CD14-positive monocyte (primary cell): Measurements from ENCODE around the gene KCNMA1. TPM values are rescaled to one million over a fixed set of nuclear protein-coding genes. Genes with fewer than 3 reads are reported as not detected.

ENCODE experiments used
- DNase-seq, 3 donors: peaks; one replicate each; pipeline ENCODE4 v3.0.0-alpha.2; 2011 to 2022
- H2AFZ ChIP-seq: 2 replicates; pipeline ENCODE4 v1.6.0; 2012; ENCODE audit warnings: mild to moderate bottlenecking, low read depth, low read length, inconsistent platforms; ENCODE audit not compliant: insufficient read depth, poor library complexity, severe bottlenecking
- H3K27ac ChIP-seq, 2 donors: 1 replicate in 1 of 2; 2 replicates in 1 of 2; pipeline ENCODE4 v1.5.1; 2012 to 2013; ENCODE audit warnings: low read length in 2 of 2, control low read depth in 1 of 2, inconsistent platforms in 1 of 2, low read depth in 1 of 2, mild to moderate bottlenecking in 1 of 2
- H3K27me3 ChIP-seq, 2 donors: one replicate each; pipeline versions ENCODE4 v1.6.0 to v1.6.1; 2011 to 2013; ENCODE audit warnings: low read length in 2 of 2; ENCODE audit not compliant: control insufficient read depth in 2 of 2, insufficient read depth in 2 of 2
- H3K36me3 ChIP-seq, 2 donors: replicated peaks in 1 of 2; 1 replicate in 1 of 2; 2 replicates in 1 of 2; pipeline versions ENCODE4 v1.5.1 to v1.6.1; 2012 to 2013; ENCODE audit warnings: low read length in 2 of 2, control low read depth in 1 of 2, inconsistent platforms in 1 of 2, mild to moderate bottlenecking in 1 of 2; ENCODE audit not compliant: insufficient read depth in 2 of 2, control insufficient read depth in 1 of 2
- H3K4me1 ChIP-seq, 2 donors: 1 replicate in 1 of 2; 2 replicates in 1 of 2; pipeline versions ENCODE4 v1.5.1 to v1.6.1; 2012 to 2013; ENCODE audit warnings: low read length in 2 of 2, control low read depth in 1 of 2, inconsistent platforms in 1 of 2, mild to moderate bottlenecking in 1 of 2, moderate library complexity in 1 of 2; ENCODE audit not compliant: insufficient read depth in 2 of 2, control insufficient read depth in 1 of 2
- H3K4me2 ChIP-seq: replicated peaks from 2 replicates; pipeline ENCODE3; 2012; ENCODE audit warnings: low read length, moderate library complexity, mild to moderate bottlenecking; ENCODE audit not compliant: poor library complexity, severe bottlenecking; ENCODE audit errors: extremely low read depth
- H3K4me3 ChIP-seq, 3 experiments: fragments of 200-600 bp in 1 of 3; sonication (generic) in 1 of 3; replicated peaks in 1 of 3; 1 replicate in 2 of 3; 2 replicates in 1 of 3; pipeline ENCODE4 v1.5.1; 2011 to 2013; ENCODE audit warnings: low read length in 3 of 3, mild to moderate bottlenecking in 3 of 3, control low read depth in 2 of 3, low read depth in 2 of 3, inconsistent platforms in 1 of 3, moderate library complexity in 1 of 3
- H3K79me2 ChIP-seq: 2 replicates; pipeline ENCODE4 v1.6.0; 2012; ENCODE audit warnings: mild to moderate bottlenecking, control low read depth, inconsistent platforms, low read length, moderate library complexity; ENCODE audit not compliant: insufficient read depth
- H3K9ac ChIP-seq: 2 replicates; pipeline ENCODE4 v1.6.0; 2017; ENCODE audit warnings: low read length, mild to moderate bottlenecking; ENCODE audit not compliant: insufficient read depth, poor library complexity, severe bottlenecking
- H3K9me3 ChIP-seq, 2 donors: replicated peaks in 1 of 2; 1 replicate in 1 of 2; 2 replicates in 1 of 2; pipeline versions ENCODE4 v1.5.1 to v1.6.1; 2012 to 2013; ENCODE audit warnings: low read length in 2 of 2, control low read depth in 1 of 2; ENCODE audit not compliant: control insufficient read depth in 1 of 2, insufficient read depth in 1 of 2
- H4K20me1 ChIP-seq: 2 replicates; pipeline ENCODE4 v1.6.0; 2012; ENCODE audit warnings: mild to moderate bottlenecking, low read length, control low read depth, moderate library complexity; ENCODE audit not compliant: insufficient read depth
- H3K27ac Mint-ChIP-seq, 7 donors: one replicate each; pipeline ENCODE4 v1.8.0; 2020; ENCODE audit warnings: mild to moderate bottlenecking in 7 of 7, mixed read lengths in 7 of 7, moderate library complexity in 6 of 7, inconsistent platforms in 2 of 7
- H3K27me3 Mint-ChIP-seq, 3 donors: one replicate each; pipeline ENCODE4 v1.8.0; 2021 to 2022; ENCODE audit warnings: low read depth in 3 of 3, mild to moderate bottlenecking in 3 of 3, mixed read lengths in 3 of 3, moderate library complexity in 3 of 3, inconsistent platforms in 1 of 3
- H3K36me3 Mint-ChIP-seq, 2 donors: one replicate each; pipeline ENCODE4 v1.8.0; 2020; ENCODE audit warnings: mixed read lengths in 2 of 2, inconsistent platforms in 1 of 2, mild to moderate bottlenecking in 1 of 2
- H3K4me1 Mint-ChIP-seq: one replicate; pipeline ENCODE4 v1.8.0; 2020; ENCODE audit warnings: mild to moderate bottlenecking, mixed read lengths
- H3K4me3 Mint-ChIP-seq, 2 donors: one replicate each; pipeline ENCODE4 v1.8.0; 2020; ENCODE audit warnings: mild to moderate bottlenecking in 2 of 2, mixed read lengths in 2 of 2, moderate library complexity in 1 of 2
- H3K9me3 Mint-ChIP-seq, 7 donors: one replicate each; pipeline ENCODE4 v1.8.0; 2020 to 2022; ENCODE audit warnings: mixed read lengths in 7 of 7, mild to moderate bottlenecking in 6 of 7, moderate library complexity in 6 of 7, inconsistent platforms in 2 of 7
- WGBS: methylation state at CpG from one replicate; pipeline ENCODE4 v1.1.5; 2013; ENCODE audit warnings: missing lambda C conversion rate; ENCODE audit not compliant: insufficient coverage; 5-methylcytosine and 5-hydroxymethylcytosine counted together
- intact Hi-C, 2 donors: fragments of 100-400 bp; cut with micrococcal nuclease; formaldehyde crosslinking; loops; one replicate each; pipeline versions ENCODE4 v1.15.0 to v1.15.1; 2023
- polyA plus RNA-seq, 3 donors: library from polyadenylated mRNA; depleted of rRNA in 1 of 3; unstranded in 2 of 3; stranded (reverse) in 1 of 3; fragments of 300-500 nt in 2 of 3; fragments of >200 nt in 1 of 3; fragmentation: Illumina TruSeq in 2 of 3; gene quantifications; 1 replicate in 2 of 3; 2 replicates in 1 of 3; pipeline ENCODE4 v1.2.3, GENCODE V29; 2012 to 2021
- TF ChIP-seq, protein P1 (sequence below): fragments of 200-600 bp; IDR thresholded peaks from one replicate; pipeline ENCODE4 v1.8.0; 2022; ENCODE audit warnings: antibody characterized with exemption, mild to moderate bottlenecking

The KCNMA1 gene
- polyA plus RNA-seq, 3 donors = 0.11 to 1.0 TPM; not detected in 1

DNA sequence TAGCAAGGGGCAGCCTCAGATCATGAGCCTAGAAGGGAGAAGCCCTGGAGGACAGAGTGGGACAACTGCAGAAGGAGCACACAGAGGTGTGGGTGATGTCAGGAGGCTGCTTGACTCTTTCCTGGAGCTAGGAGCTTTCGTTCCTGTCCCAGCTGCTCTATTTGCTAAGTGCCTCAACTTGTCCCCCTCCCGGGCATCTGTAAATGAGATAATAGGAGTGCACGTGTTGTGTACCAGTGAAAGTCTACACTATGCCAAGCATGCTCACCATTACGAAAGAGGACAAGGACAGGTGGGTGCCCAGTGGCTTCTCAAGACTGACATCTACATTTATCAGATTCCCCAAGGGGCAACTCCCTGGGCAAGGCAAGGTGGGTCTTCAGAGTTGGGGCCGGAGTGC lies 162.7 kb downstream of the KCNMA1 start:
- Histone ChIP-seq H4K20me1 (no peaks in the 10 kb centered on the region), H2AFZ (no peak overlapping the region), H3K4me2 (no peak overlapping the region), H3K9me3 (no peaks in the 10 kb centered on the region), H3K79me2 (no peaks in the 10 kb centered on the region), H3K9ac (no peak overlapping the region), H3K27me3 (peaks cover 0 to 2% of the 10 kb centered on the region in 2 donors), H3K36me3 (no peaks in the 10 kb centered on the region), H3K4me3 (no peak overlapping the region), H3K27ac (no peak overlapping the region), H3K4me1 (no peaks in the 10 kb centered on the region)
- 100% methylated on average over 4 of the region's 5 CpGs for WGBS
- Mint-ChIP-seq H3K9me3 (no peaks in the 10 kb centered on the region), H3K27ac (no peak overlapping the region), H3K27me3 (peaks cover 3 to 10% (median 4%) of the 10 kb centered on the region in 3 donors), H3K4me1 (no peaks in the 10 kb centered on the region), H3K4me3 (no peak overlapping the region), H3K36me3 (no peaks in the 10 kb centered on the region)
- intact Hi-C loops = no loop called here
- TF ChIP-seq, protein P1, sequence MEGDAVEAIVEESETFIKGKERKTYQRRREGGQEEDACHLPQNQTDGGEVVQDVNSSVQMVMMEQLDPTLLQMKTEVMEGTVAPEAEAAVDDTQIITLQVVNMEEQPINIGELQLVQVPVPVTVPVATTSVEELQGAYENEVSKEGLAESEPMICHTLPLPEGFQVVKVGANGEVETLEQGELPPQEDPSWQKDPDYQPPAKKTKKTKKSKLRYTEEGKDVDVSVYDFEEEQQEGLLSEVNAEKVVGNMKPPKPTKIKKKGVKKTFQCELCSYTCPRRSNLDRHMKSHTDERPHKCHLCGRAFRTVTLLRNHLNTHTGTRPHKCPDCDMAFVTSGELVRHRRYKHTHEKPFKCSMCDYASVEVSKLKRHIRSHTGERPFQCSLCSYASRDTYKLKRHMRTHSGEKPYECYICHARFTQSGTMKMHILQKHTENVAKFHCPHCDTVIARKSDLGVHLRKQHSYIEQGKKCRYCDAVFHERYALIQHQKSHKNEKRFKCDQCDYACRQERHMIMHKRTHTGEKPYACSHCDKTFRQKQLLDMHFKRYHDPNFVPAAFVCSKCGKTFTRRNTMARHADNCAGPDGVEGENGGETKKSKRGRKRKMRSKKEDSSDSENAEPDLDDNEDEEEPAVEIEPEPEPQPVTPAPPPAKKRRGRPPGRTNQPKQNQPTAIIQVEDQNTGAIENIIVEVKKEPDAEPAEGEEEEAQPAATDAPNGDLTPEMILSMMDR = no peak
- DNase-seq = no peak

DNA sequence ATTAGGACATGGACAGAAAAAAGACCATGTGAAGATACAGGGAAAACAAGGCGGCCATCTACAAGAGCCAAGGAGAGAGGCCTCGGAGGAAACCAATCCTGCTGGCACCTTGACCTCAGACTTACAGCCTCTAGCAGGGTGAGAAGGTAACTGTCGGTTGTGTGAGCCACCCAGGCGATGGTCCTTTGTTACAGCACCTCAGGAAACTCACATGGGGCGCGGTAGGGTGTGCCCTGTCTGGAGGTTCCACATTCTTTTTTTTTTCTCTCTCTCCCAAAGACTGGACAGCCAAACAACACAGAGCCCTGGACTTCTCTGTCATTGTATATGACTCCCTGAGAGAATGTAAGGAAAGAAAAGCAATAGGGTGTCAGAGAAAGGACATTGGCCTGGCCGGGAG lies 163.2 kb downstream of the KCNMA1 start:
- Mint-ChIP-seq H3K27me3 (peaks cover under 1 to 8% (median 2%) of the 10 kb centered on the region in 3 donors), H3K9me3 (no peaks in the 10 kb centered on the region), H3K4me1 (no peaks in the 10 kb centered on the region), H3K36me3 (no peaks in the 10 kb centered on the region), H3K4me3 (no peak overlapping the region), H3K27ac (no peak overlapping the region)
- H3K4me3 ChIP-seq = no peak overlapping the region
- 100% methylated on average over 4 of the region's 7 CpGs for WGBS
- TF ChIP-seq, protein P1 = no peak
- H3K4me1 ChIP-seq = no peaks in the 10 kb centered on the region
- no peaks in the 10 kb centered on the region for H3K79me2 ChIP-seq
- intact Hi-C loops = no loop called here
- H3K9ac ChIP-seq = no peak overlapping the region
- H3K27ac ChIP-seq = no peak overlapping the region
- H3K4me2 ChIP-seq = no peak overlapping the region
- DNase-seq = no peak
- no peaks in the 10 kb centered on the region for H3K9me3 ChIP-seq
- no peaks in the 10 kb centered on the region for H3K36me3 ChIP-seq
- H2AFZ ChIP-seq = no peak overlapping the region
- H4K20me1 ChIP-seq = no peaks in the 10 kb centered on the region
- H3K27me3 ChIP-seq = peaks cover 0 to 2% of the 10 kb centered on the region in 2 donors
